HG02981 (cell line): ENCODE results near the gene POR.
"Not testable (repeated sequence)": the region's sequence is repeated elsewhere in the genome, so short reads cannot be mapped to it uniquely, and the experiment has no call there.

Experiments
- ATAC-seq: cut with Tn5 transposase; IDR thresholded peaks from one replicate; pipeline ENCODE4 v1.9.1; 2021; ENCODE audit warnings: mild to moderate bottlenecking, moderate library complexity; ENCODE audit not compliant: unreplicated experiment

POR gene

GRCh38 chr7:76016191-76016947 lies 101.4 kb downstream of the POR start:
- ATAC-seq: no peak

DNA sequence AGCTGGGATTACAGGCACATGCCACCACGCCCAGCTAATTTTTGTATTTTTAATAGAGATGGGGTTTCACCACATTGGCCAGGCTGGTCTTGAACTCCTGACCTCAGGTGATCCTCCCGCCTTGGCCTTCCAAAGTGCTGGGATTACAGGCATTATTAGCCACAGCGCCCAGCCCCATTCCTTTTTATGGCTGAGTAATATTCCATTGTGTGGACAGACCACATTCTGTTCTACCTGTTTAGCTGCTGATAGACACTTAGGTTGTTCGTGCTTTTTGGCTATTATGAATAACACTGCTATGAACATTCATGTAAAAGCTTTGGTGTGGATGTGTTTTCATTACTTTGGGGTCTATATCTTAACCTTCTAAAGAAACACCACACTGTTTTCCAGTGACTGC lies 103.6 kb downstream of the POR start:
- not testable (repeated sequence) for ATAC-seq

GRCh38 chr7:76020031-76020714 lies 105.2 kb downstream of the POR start:
- ATAC-seq: no peak

DNA sequence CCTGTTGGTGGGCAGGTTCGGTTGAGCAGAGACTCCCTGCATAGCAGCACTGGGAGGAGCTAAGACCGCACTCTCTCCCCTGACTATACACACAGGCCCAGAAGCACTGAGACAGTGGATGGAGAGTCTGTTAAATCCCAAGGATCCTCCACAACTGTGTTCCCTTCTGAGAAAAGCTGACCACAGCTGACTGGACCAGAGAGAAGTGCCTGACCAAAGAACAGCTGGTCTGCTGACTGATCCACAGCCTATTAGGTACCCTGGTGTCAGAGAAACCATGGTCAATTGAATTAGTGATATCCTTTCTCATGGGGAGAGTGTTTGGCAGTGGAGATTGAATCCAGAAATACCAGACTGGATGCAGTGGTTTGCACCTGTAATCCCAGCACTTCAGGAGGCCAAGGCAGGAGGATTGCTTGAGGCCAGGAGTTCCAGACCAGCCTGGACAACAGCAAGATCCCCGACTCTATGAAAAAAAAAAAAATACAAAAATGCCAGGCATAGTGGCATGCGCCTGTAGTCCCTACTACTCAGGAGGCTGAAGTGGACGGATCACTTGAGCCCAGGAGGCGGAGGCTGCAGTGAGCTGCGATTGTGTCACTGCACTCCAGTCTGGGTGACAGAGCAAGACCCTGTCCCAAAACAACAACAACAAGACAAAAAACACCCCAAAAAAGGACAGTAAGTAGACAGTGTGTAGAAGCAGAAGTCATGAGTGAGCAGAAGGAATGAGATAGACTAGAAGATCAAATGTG lies 107.2 kb downstream of the POR start:
- no peak for ATAC-seq

DNA sequence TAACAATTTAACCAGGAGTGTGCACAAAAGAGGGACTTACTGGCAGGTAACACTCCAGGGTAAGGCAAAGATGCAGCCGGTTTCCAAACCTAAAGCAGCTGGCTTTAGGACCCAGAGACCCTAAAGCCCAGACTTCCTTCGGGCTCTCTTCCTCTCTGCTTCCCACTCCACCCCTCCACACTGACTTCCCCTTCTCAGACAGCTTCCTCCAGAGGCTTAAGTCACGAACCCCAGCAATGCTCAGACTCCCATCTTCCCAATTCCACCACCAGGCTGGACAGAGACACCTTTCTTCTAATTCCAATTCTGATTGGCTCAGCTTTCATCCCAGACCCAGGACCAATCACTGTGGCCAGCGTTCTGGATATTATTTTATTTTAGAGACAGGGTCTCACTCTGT lies 108.0 kb downstream of the POR start:
- ATAC-seq: no peak

DNA sequence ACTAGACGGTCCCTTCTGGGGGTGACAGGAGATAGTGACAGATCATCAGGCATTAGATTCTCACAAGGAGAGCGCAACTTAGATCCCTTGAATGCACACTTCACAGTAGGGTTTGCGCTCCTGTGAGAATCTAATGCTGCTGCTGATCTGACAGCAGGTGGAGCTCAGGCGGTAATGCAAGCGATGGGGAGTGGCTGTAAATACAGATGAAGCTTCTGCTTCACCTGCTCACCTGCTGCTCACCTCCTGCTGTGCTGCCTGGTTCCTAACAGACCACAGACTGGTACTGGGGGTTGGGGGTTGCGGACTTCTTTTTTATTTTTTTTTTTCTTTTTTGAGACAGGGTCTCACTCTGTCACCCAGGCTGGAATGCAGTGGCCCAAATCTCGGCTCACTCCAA lies 114.7 kb downstream of the POR start:
- not testable (repeated sequence) for ATAC-seq

DNA sequence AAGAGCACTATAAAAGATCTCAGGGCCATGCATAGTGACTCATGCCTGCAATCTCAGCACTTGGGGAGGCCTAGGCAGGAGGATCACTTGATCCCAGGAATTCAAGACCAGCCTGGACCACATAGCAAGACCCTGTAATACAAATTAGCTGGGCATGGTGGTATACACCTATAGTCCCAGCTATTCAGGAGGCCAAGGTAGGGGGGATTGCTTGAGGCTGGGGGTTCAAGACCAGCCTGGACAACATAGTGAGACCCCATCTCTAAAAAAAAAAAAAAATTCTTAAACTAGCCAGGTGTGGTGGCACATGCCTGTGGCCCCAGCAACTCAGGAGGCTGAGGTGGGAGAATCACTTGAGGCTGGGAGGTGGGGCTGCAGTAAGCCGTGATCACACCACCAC lies 117.0 kb downstream of the POR start:
- ATAC-seq: no peak
